ENCODE data around the gene THBS4. TPM values are rescaled to one million over a fixed set of nuclear protein-coding genes. Genes with fewer than 3 reads are reported as not detected.

THBS4 gene
- polyA plus RNA-seq, 3 donors: 0.03 TPM; not detected in 2

DNA sequence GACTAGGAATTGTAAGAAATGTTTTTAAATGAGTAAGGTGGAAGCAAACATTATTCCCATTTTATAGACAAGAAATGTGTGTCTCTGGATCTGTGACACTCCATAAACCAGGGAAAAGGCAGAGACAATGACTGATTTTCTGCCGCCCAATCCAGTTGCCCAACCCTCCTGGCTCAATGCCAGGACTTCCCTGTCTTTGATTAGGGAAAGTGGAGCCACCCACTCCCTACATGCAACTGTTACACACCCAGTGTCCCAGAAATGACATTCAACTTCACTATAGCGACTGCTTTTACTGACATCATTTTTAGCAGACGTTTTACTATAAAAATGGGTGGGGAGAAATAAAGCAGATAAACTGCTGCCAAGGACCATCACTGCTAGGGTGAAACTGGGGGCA, 79.7 kb downstream of the THBS4 start:
- Mint-ChIP-seq H3K9me3 (peaks cover 9 to 21% (median 18%) of the 10 kb centered on the region in 7 donors), H3K36me3 (peaks cover 12% of the 10 kb centered on the region in 2 donors), H3K27ac (no peak overlapping the region), H3K4me1 (peaks cover 7% of the 10 kb centered on the region), H3K27me3 (ENCODE audit: low read depth in 3 of 3) (peaks cover 0 to 2% (median 2%) of the 10 kb centered on the region in 3 donors), H3K4me3 (no peak overlapping the region)
- Histone ChIP-seq H3K4me3 (replicated peaks in 1 of 3; ENCODE audit: low read depth in 2 of 3, low read length in 3 of 3) (no peak overlapping the region), H3K4me1 (ENCODE audit: control insufficient read depth in 1 of 2, insufficient read depth in 2 of 2, low read length in 2 of 2) (peaks cover 0 to 4% of the 10 kb centered on the region in 2 donors), H3K4me2 (replicated peaks; ENCODE audit: extremely low read depth, low read length, poor library complexity, severe bottlenecking) (no peak overlapping the region), H3K79me2 (ENCODE audit: insufficient read depth, low read length) (no peaks in the 10 kb centered on the region), H3K9me3 (replicated peaks in 1 of 2; ENCODE audit: control insufficient read depth in 1 of 2, insufficient read depth in 1 of 2, low read length in 2 of 2) (peaks cover 0 to 11% of the 10 kb centered on the region in 2 donors), H3K36me3 (replicated peaks in 1 of 2; ENCODE audit: control insufficient read depth in 1 of 2, insufficient read depth in 2 of 2, low read length in 2 of 2) (no peaks in the 10 kb centered on the region), H4K20me1 (ENCODE audit: insufficient read depth, low read length) (no peaks in the 10 kb centered on the region), H3K9ac (ENCODE audit: insufficient read depth, low read length, poor library complexity, severe bottlenecking) (no peak overlapping the region), H2AFZ (ENCODE audit: insufficient read depth, low read depth, low read length, poor library complexity, severe bottlenecking) (no peak overlapping the region), H3K27me3 (ENCODE audit: control insufficient read depth in 2 of 2, insufficient read depth in 2 of 2, low read length in 2 of 2) (no peaks in the 10 kb centered on the region), H3K27ac (ENCODE audit: low read depth in 1 of 2, low read length in 2 of 2) (no peak overlapping the region)
- no peak for DNase-seq
- TF ChIP-seq, protein P1, sequence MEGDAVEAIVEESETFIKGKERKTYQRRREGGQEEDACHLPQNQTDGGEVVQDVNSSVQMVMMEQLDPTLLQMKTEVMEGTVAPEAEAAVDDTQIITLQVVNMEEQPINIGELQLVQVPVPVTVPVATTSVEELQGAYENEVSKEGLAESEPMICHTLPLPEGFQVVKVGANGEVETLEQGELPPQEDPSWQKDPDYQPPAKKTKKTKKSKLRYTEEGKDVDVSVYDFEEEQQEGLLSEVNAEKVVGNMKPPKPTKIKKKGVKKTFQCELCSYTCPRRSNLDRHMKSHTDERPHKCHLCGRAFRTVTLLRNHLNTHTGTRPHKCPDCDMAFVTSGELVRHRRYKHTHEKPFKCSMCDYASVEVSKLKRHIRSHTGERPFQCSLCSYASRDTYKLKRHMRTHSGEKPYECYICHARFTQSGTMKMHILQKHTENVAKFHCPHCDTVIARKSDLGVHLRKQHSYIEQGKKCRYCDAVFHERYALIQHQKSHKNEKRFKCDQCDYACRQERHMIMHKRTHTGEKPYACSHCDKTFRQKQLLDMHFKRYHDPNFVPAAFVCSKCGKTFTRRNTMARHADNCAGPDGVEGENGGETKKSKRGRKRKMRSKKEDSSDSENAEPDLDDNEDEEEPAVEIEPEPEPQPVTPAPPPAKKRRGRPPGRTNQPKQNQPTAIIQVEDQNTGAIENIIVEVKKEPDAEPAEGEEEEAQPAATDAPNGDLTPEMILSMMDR (IDR thresholded peaks at IDR 0.05): no peak
- no CpG with 5 or more reads among the region's 3 CpGs for WGBS (ENCODE audit: insufficient coverage)
- intact Hi-C loops (cut with micrococcal nuclease): no loop called here

DNA sequence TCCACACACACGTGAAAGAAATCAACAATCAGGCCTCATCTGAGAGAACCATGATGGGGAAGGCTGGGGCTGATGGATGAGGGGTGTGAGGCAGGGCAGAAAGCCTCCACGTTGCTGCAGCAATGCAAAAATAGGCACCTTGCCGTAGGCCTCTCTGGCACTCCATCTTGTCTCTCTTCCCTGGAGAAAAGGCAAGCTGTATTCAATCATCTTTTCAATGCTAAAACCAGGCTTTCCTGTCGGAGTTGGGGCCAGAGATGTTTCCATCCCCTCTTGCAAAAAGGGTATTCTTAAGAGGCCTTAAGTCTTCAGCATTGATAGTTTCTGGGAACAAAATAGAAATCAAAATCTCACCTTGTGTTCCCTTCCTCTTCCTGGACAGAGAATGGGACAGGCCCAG, 80.9 kb downstream of the THBS4 start:
- Histone ChIP-seq H3K79me2 (ENCODE audit: insufficient read depth, low read length) (no peaks in the 10 kb centered on the region), H3K4me3 (replicated peaks in 1 of 3; ENCODE audit: low read depth in 2 of 3, low read length in 3 of 3) (no peak overlapping the region), H3K4me1 (ENCODE audit: control insufficient read depth in 1 of 2, insufficient read depth in 2 of 2, low read length in 2 of 2) (peaks cover 0 to 4% of the 10 kb centered on the region in 2 donors), H3K9ac (ENCODE audit: insufficient read depth, low read length, poor library complexity, severe bottlenecking) (no peak overlapping the region), H3K9me3 (replicated peaks in 1 of 2; ENCODE audit: control insufficient read depth in 1 of 2, insufficient read depth in 1 of 2, low read length in 2 of 2) (peaks cover 0 to 11% of the 10 kb centered on the region in 2 donors), H2AFZ (ENCODE audit: insufficient read depth, low read depth, low read length, poor library complexity, severe bottlenecking) (no peak overlapping the region), H3K36me3 (replicated peaks in 1 of 2; ENCODE audit: control insufficient read depth in 1 of 2, insufficient read depth in 2 of 2, low read length in 2 of 2) (no peaks in the 10 kb centered on the region), H4K20me1 (ENCODE audit: insufficient read depth, low read length) (no peaks in the 10 kb centered on the region), H3K4me2 (replicated peaks; ENCODE audit: extremely low read depth, low read length, poor library complexity, severe bottlenecking) (no peak overlapping the region), H3K27ac (ENCODE audit: low read depth in 1 of 2, low read length in 2 of 2) (no peak overlapping the region), H3K27me3 (ENCODE audit: control insufficient read depth in 2 of 2, insufficient read depth in 2 of 2, low read length in 2 of 2) (no peaks in the 10 kb centered on the region)
- Mint-ChIP-seq H3K27ac (no peak overlapping the region), H3K9me3 (peaks cover 9 to 24% (median 19%) of the 10 kb centered on the region in 7 donors), H3K36me3 (peaks cover 12 to 13% of the 10 kb centered on the region in 2 donors), H3K27me3 (ENCODE audit: low read depth in 3 of 3) (no peaks in the 10 kb centered on the region), H3K4me3 (no peak overlapping the region), H3K4me1 (peaks cover 7% of the 10 kb centered on the region)
- no CpG with 5 or more reads among the region's 4 CpGs for WGBS (ENCODE audit: insufficient coverage)
- DNase-seq: no peak
- TF ChIP-seq, protein P1 (IDR thresholded peaks at IDR 0.05): no peak
- intact Hi-C loops (cut with micrococcal nuclease): no loop called here

Data from CD14-positive monocyte (primary cell).